Right lobe of liver (tissue), 4 donors: ENCODE data around the gene QPCTL.

ENCODE experiments used
- CTCF ChIP-seq, 4 donors: fragments of 200-600 bp in 3 of 4; fragments of 450-650 bp in 1 of 4; IDR thresholded peaks; one replicate each; pipeline versions ENCODE4 v1.5.1 to v1.8.0; 2016 to 2022; ENCODE audit warnings: antibody characterized with exemption in 4 of 4, mild to moderate bottlenecking in 2 of 4
- POLR2A ChIP-seq: fragments of 450-650 bp; IDR thresholded peaks from one replicate; pipeline ENCODE4 v1.6.1; 2017; ENCODE audit warnings: antibody characterized with exemption, mild to moderate bottlenecking
- donor health status: DM: no; HTN: no; CAD: no.
- donor health status: DM: no; HTN: no; CAD: no.
- donor health status: DM: no; HTN: yes; CAD: no.

- TF ChIP-seq CTCF (IDR thresholded peaks at IDR 0.05) = no peak
- TF ChIP-seq POLR2A = no peak
These were observed 24.1 kb upstream of the QPCTL start for GRCh38 chr19:45668342-45668871.
